WI38 (cell line): ENCODE data around the gene GDI1.

Experiments used
- H3K4me3 ChIP-seq: 2 replicates; pipeline ENCODE4 v1.5.1; 2011; ENCODE audit warnings: low read depth, mild to moderate bottlenecking, control low read depth, low read length
- TF ChIP-seq, protein P1 (sequence below): IDR thresholded peaks from 2 replicates; pipeline ENCODE4 v1.5.1; 2012; ENCODE audit warnings: low read depth, mild to moderate bottlenecking, control low read depth, low read length

Gene GDI1

GRCh38 chrX:154399527-154400368 lies 37.2 kb upstream of the GDI1 start:
- TF ChIP-seq, protein P1, sequence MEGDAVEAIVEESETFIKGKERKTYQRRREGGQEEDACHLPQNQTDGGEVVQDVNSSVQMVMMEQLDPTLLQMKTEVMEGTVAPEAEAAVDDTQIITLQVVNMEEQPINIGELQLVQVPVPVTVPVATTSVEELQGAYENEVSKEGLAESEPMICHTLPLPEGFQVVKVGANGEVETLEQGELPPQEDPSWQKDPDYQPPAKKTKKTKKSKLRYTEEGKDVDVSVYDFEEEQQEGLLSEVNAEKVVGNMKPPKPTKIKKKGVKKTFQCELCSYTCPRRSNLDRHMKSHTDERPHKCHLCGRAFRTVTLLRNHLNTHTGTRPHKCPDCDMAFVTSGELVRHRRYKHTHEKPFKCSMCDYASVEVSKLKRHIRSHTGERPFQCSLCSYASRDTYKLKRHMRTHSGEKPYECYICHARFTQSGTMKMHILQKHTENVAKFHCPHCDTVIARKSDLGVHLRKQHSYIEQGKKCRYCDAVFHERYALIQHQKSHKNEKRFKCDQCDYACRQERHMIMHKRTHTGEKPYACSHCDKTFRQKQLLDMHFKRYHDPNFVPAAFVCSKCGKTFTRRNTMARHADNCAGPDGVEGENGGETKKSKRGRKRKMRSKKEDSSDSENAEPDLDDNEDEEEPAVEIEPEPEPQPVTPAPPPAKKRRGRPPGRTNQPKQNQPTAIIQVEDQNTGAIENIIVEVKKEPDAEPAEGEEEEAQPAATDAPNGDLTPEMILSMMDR, result no peak
- peak overlapping the region; percentile 82 for H3K4me3 ChIP-seq

GRCh38 chrX:154400369-154400817 lies 36.6 kb upstream of the GDI1 start:
- H3K4me3 ChIP-seq, result peak overlapping the region; percentile 82

GRCh38 chrX:154401045-154401799 lies 35.7 kb upstream of the GDI1 start:
- no peak overlapping the region for H3K4me3 ChIP-seq
- TF ChIP-seq, protein P1, result no peak

DNA sequence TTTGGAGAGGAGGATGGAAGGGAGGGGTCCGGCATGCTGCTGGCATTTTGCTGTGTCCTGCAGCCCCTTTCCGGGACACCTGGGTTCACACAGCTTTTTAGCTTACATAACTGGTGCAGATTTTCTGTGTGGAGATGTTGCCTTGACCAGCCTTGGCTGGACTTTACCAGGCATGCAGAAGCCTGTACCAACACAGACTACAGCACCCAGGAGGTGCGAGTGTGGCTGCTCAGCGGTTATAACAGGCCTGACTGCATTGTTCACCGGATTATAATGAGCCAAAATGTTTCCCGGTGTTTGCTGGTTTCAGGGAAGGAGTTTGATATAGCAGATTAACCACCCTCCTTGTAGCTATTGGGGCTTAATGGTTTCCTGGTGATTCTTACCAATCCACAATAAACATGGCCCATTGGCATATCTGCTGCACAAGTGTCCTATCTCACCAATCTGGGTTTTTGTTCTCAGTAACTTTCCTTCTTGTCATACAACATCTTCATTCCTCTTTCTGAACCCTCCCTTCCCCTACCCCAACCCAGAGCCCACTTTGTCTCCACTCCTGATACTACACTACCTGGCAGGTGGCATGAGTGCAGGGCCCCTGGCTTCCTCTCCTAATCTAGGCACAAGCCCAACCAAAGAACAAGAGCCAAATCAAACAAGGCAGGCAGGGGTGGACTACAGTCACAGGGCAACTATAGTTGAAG lies 34.9 kb upstream of the GDI1 start:
- TF ChIP-seq, protein P1, result no peak
- H3K4me3 ChIP-seq, result no peak overlapping the region

DNA sequence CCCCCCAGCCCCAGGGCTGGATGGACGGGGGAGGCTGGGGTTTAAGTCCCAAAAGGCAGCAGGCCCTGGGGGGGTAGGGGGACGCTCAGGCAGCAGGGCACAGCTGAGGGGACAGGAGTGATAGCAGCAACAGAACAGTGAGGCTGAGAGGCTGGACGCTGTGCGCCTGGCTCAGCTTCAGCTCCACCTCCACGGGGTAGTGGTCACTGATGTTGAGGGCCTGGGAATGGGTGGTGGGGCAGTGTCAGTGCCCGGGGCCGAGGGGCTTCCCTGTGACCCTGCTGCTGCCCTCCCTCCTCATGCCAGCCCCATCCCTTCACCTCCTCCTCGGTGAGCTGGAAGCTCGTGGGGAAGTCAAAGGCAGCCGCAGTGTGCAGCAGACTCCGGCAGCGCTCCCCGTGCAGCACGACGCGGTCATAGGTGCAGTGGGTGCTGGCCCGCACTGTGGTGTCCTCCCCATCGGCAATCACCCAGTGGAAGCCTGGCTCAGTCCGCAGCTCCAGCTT lies 34.3 kb upstream of the GDI1 start:
- TF ChIP-seq, protein P1, result no peak
- H3K4me3 ChIP-seq, result no peak overlapping the region

GRCh38 chrX:154403192-154403591 lies 33.8 kb upstream of the GDI1 start:
- no peak overlapping the region for H3K4me3 ChIP-seq
- TF ChIP-seq, protein P1, result no peak

DNA sequence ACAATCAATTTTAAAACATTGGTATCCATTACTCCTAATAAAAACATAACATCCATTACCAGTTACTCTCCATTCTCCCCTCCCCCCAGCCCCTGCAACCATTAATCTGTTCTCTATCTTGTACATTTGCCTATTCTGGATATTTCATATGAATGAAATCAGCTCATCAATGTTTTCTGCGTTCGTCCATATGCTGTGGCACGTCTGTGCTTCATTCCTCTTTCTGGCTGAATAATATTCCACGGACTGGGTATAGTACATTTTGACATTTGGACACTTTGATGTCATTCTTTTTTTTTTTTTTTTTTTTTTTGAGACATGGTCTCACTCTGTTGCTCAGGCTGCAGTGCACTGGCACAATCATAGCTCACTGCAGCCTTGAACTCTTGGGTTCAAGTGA lies 33.1 kb upstream of the GDI1 start:
- TF ChIP-seq, protein P1, result no peak
- H3K4me3 ChIP-seq, result no peak overlapping the region
